OCI-LY7 (cell line): ENCODE data around the gene VIPR2.

Experiments
- EZH2phosphoT487 ChIP-seq: fragments of 200-600 bp; sonication (generic); IDR thresholded peaks from 2 replicates; pipeline ENCODE4 v1.6.1; 2018; ENCODE audit warnings: low read depth, borderline replicate concordance, mild to moderate bottlenecking, mixed run types, antibody characterized with exemption, low read length, moderate library complexity, mixed read lengths
- TF ChIP-seq, protein P1 (sequence below): fragments of 200-600 bp; sonication (generic); conservative IDR thresholded peaks from 2 replicates; pipeline ENCODE4 v1.5.1; 2014; ENCODE audit warnings: mild to moderate bottlenecking, antibody characterized with exemption, low read length, moderate library complexity, mixed read lengths

DNA sequence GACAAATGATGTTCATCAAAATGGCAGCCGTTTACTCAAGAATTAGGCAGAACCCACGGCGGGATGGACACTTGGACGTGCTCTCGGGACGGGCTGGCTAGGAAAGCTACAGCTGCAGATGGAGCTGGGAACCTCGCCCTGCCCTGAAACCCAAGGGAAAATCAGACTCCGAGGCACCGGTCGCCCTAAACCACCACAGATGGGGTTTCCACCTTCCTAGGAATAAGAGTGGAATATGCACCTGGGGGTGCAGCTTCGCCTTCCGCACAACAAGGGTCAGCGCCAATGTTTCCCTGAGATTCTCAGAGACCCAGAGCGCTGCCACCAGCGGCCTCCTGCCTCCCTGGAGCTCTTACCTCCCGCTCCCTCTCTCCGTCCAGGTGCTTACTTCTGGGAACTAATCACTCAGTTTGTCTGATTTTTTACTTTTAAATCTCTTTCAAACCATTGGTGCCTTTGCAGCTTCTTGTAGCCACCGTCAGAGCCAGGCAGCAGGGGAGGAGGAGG is 165.6 kb downstream of the VIPR2 start:
- TF ChIP-seq, protein P1, sequence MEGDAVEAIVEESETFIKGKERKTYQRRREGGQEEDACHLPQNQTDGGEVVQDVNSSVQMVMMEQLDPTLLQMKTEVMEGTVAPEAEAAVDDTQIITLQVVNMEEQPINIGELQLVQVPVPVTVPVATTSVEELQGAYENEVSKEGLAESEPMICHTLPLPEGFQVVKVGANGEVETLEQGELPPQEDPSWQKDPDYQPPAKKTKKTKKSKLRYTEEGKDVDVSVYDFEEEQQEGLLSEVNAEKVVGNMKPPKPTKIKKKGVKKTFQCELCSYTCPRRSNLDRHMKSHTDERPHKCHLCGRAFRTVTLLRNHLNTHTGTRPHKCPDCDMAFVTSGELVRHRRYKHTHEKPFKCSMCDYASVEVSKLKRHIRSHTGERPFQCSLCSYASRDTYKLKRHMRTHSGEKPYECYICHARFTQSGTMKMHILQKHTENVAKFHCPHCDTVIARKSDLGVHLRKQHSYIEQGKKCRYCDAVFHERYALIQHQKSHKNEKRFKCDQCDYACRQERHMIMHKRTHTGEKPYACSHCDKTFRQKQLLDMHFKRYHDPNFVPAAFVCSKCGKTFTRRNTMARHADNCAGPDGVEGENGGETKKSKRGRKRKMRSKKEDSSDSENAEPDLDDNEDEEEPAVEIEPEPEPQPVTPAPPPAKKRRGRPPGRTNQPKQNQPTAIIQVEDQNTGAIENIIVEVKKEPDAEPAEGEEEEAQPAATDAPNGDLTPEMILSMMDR: no peak
- TF ChIP-seq EZH2phosphoT487: no peak
